Measurements from ENCODE around the gene EIF4G1.

DNA sequence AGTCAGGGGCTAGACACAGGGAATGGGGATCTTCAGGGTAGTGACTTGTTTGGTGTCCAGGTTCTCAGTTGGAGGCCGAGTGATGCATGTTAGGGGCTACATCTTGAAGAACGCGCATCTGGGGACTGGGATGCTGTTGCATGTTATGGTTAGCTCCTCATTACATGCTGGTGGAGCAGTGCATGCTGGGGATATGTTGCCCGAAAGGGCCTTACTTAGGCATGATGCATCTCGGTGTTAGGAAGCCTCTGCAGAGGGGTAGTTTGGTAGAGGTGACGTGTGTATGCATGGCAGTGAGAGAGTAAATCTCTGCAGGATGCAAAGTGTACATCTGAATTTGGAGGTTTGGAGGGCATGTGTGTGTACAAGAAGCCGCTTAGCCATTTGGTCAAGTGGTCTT, 2.4 kb downstream of the EIF4G1 start:
- TF ChIP-seq, protein P1, sequence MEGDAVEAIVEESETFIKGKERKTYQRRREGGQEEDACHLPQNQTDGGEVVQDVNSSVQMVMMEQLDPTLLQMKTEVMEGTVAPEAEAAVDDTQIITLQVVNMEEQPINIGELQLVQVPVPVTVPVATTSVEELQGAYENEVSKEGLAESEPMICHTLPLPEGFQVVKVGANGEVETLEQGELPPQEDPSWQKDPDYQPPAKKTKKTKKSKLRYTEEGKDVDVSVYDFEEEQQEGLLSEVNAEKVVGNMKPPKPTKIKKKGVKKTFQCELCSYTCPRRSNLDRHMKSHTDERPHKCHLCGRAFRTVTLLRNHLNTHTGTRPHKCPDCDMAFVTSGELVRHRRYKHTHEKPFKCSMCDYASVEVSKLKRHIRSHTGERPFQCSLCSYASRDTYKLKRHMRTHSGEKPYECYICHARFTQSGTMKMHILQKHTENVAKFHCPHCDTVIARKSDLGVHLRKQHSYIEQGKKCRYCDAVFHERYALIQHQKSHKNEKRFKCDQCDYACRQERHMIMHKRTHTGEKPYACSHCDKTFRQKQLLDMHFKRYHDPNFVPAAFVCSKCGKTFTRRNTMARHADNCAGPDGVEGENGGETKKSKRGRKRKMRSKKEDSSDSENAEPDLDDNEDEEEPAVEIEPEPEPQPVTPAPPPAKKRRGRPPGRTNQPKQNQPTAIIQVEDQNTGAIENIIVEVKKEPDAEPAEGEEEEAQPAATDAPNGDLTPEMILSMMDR (IDR thresholded peaks at IDR 0.05; ENCODE audit: low read length): no peak
- TF ChIP-seq EZH2 (IDR thresholded peaks at IDR 0.05; ENCODE audit: borderline replicate concordance, low read length): no peak

All from OCI-LY1 (cell line).